T-helper 1 cell treated with Interleukin-12 subunit alpha and Interleukin-12 subunit beta and Interleukin-4 antibody, amounts not matched to agents 30 ng/mL and 1 ng/mL, for 36 hours (primary cell): Measurements from ENCODE around the gene EPHA2. TPM values are rescaled to one million over a fixed set of nuclear protein-coding genes. Genes with fewer than 3 reads are reported as not detected.
"Not testable (repeated sequence)": the region's sequence is repeated elsewhere in the genome, so short reads cannot be mapped to it uniquely, and the experiment has no call there.

Source experiments
- intact Hi-C: fragments of 100-400 bp; cut with micrococcal nuclease; formaldehyde crosslinking; loops from one replicate; pipeline ENCODE4 v1.15.1; 2024
- total RNA-seq: library from RNA; stranded (reverse); gene quantifications from 2 replicates; pipeline ENCODE4 v1.2.3, GENCODE V29; 2022

Gene EPHA2
- not detected in 2 replicates for total RNA-seq

- intact Hi-C loops = no loop called here
These were observed at the start of gene EPHA2 for GRCh38 chr1:16155537-16156410. TSS of gene EPHA2 (minus strand) at chr1:16156069. CDS start at chr1:16155932, 137 bp downstream.

DNA sequence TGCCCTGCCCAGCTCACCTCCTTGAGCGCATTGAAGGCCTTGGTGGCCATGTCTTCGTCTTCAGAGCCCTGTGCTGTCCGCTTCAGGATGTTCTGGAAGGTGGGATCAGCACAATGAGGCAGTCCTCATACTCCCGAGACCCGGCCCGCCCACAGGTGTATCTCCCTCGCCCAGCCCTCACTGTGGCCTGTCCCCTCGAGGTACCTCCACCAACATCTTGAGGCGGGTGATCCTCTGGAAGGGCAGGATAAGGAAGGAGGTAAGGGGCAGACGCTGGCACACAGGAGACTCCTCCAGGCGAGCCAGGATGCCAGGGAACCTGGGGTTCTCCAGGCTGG, 49.4 kb upstream of the EPHA2 start:
- intact Hi-C loops = loop anchor here (1.0 kb wide), 1 partner anchor 158 kb away; no protein-coding TSS in a partner anchor

DNA sequence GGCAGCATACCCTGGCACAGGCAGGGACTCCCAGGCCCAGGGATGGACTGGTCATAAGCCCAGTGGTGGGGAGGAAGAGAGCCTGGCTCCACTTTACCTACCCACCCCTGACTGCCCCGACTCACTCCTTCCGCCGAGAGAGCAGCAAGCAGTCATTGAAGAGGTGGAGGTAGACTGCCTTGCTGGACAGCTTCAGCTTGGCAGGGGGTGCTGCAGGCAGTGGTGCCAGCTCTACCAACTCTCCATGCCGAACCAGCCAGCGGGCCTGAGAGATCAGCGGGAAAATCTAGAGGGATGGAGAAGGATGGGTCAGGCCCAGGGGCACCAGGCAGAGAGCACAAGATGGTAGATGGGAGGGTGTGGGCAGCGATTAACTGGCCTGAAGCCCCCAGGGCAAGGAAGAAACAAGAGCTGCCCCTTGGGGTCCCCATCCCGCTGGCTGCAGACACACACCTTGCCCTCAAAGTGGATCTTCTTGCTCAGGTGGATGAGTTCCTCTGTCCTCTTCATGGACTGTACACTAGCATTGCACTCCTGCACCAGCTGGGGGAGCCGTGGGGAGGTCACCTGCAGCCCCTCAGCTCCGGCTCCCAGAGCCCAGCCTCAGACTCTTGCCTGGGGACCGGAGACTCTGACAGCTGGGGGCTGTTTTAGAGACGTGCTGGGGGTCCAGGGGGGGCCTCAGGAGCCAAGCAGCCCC, 48.9 kb upstream of the EPHA2 start:
- intact Hi-C loops = loop anchor here (1.0 kb wide), 1 partner anchor 159 kb away; no protein-coding TSS in a partner anchor

DNA sequence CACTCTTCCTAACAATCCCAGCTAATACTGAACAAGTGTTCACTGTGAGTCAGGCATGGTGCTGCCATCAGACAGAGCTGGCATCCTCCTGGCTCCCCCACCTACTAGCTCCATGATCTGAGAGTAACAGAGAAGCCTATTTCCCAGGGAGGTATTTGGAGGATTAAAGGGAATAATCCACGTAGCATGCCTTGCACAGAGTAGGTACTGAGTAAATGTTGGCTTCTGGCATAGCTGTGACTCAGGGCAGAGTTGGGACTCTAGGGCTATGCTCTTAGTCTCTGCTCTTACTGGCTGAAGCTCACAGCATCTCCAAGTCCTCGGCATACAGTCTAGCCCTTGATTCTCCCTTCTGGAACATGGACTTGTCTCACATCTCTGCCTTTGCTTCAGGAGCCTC, 48.3 kb upstream of the EPHA2 start:
- intact Hi-C loops = no loop called here

DNA sequence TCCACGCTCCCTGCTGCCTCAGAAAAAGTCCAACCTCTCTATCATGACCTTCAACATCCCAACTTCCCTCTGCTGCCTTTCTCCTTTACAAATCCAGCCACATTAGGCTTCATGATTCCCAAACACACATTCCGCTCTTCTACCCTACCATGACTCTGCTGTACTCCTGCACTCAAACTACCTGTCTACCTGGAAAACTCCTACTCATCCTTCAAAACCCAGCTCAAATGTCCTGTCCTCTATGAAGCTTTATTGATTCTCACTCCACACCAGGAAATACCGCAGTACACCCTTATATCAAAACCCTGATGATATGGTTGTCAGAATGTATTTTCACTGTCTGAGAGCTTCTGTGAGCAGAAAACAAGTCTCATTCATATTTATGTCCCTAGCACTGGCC, 47.7 kb upstream of the EPHA2 start:
- intact Hi-C loops = no loop called here

GRCh38 chr1:16202281-16203210, 46.7 kb upstream of the EPHA2 start:
- intact Hi-C loops = no loop called here

DNA sequence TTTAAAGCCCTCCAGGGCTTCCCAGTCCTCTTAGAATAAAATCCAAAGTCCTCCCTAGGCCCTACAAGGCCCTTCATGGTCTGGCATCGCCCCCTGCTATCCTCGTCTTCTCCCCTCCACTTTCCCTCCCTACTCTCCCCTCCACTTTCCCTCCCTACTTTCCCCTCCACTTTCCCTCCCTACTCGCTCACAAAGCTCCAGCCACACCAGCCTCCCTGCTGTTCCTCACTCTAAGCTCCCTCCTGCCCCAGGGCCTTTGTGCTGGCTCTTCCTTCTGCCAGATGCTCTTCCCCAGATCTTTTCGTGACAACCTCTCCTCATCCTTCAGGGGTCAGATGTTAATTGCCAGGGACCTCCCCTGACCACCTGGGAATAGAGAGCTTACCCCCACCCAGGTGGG, 43.8 kb upstream of the EPHA2 start:
- intact Hi-C loops = no loop called here

GRCh38 chr1:16199157-16199501, 43.3 kb upstream of the EPHA2 start:
- intact Hi-C loops = no loop called here

GRCh38 chr1:16198444-16199156, 42.7 kb upstream of the EPHA2 start:
- intact Hi-C loops = no loop called here

GRCh38 chr1:16196874-16197273, 41.0 kb upstream of the EPHA2 start:
- intact Hi-C loops = no loop called here

GRCh38 chr1:16196139-16196538, 40.3 kb upstream of the EPHA2 start:
- intact Hi-C loops = not testable (repeated sequence)

DNA sequence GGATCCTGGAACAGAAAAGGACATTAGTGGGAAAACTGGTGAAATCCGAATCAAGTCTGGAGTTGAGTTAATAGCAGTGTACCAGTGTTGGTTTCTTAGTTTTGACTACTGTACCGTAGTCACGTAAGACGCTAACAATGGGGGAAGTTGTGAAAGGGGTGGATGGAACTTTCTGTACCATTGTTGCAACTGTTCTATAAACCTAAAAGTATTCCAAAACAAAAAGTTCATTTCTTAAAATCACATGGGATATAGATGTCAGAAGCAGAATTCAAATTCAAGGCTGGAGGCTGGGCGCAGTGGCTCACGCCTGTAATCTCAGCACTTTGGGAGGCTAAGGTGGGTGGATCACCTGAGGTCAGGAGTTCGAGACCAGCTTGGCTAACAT, 39.6 kb upstream of the EPHA2 start:
- intact Hi-C loops = no loop called here

DNA sequence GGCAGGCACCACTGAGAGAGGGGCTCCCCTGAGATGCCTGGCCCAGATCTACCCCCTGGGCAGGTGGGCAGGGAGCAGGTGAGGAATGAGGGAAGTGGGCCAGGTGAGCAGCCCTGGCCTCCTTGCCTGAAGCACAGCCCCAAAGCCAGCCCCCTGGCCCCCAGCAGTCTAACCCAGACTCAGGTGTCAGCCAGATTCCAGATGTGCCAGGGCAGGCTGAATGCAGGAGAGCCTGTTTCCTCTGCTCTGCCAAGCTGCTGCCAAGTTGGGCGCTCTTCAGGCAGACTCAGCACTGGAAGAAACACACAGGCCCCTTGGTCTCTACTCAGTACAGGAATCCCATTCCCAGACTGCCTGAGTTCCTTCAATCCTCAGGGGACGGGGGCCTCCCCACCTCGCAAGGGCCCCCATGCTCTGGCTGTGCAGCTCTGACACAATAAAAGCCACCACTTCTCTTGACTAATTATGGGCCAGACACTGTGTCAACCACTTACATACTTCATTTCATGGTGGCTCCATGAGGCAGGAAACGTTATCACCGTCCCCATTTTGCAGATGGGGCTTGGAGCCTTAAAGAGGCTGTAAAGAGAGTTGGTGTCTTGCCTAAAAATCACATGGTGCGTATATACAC, 36.2 kb upstream of the EPHA2 start:
- intact Hi-C loops = no loop called here

DNA sequence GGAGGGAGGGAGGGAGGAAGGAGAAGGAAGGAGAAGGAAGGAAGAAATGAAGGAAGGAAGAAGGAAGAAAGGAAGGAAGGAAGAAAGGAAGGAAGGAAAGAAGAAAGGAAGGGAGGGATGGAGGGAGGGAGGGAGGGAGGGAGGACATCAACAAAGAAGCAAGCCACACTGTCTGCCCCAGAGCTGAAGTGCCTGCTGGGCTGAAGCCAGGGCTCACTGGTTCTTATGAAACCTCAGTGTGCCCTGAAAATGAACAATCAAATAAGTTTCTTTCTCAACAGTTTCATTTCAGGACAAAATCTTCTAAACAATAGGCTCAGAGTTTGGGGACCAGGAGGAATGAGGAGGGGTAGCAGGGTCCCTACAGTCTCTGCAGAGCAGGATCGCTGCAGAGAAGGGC, 35.4 kb upstream of the EPHA2 start:
- intact Hi-C loops = no loop called here

DNA sequence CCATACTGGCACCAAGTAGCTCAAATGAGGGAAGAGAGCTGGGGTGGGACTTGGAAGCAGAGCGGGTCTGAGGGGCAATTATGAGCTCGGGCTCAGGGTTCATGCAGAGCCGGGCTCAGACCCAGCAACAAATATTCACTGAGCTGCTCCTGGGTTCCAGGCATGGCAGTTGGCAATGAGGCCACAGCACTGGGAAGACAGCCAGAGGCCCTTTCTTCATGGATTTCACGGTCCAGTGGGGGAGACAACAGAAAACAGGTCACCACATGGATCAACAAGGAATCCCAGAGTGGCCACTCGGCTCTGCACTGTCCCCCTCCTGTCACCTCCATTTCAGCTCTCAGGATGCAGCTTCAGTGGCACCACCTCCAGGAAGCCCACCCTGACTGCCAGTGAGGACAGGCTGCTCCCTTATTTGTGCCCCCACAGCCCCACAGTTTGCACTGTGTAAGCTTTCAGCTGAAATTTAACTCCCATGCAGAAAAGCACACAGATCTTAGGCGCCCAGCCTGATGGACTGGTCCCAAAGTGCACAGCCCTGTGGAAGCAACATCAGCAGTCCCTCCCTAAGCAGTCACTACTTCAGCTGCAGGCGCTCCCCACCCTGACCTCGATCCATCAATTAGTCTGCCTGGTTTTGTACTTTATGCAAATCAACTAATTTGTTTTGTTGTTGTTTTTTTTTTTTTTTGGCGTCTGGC, 34.2 kb upstream of the EPHA2 start:
- intact Hi-C loops = no loop called here

- intact Hi-C loops = no loop called here
These were observed 33.1 kb upstream of the EPHA2 start for GRCh38 chr1:16189003-16189402.

DNA sequence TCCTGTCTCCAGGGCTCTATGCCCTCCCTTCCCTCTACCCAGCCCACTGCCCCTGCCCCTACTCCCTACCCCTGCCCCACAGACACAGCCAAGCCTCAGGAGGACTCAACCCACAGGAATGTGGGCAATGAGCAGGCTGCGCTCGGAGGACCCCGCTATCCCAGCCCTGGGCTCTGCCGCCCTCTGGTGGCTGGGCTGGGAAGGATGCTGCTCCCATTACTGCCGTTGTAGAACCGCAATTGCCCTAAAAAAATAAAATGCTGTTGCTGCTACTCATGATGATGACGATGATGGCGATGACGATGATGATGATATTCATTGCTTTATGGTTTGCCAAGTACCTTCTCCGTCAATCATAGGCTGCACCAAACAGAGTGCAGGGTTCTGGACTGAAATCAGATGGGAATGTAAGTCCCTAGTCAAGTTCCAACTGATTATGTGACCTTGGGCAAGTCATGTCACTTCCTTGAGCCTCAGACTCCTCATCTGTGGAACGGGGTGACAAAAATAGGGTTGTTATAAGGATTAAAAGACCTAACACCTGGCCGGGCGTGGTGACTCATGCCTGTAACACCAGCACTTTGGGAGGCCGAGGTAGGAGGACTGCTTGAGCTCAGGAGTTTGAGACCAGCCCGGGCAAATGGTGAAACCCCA, 32.0 kb upstream of the EPHA2 start:
- intact Hi-C loops = loop anchor here (1.0 to 2.0 kb wide), 5 partner anchors 56 to 396 kb away; no protein-coding TSS in a partner anchor

DNA sequence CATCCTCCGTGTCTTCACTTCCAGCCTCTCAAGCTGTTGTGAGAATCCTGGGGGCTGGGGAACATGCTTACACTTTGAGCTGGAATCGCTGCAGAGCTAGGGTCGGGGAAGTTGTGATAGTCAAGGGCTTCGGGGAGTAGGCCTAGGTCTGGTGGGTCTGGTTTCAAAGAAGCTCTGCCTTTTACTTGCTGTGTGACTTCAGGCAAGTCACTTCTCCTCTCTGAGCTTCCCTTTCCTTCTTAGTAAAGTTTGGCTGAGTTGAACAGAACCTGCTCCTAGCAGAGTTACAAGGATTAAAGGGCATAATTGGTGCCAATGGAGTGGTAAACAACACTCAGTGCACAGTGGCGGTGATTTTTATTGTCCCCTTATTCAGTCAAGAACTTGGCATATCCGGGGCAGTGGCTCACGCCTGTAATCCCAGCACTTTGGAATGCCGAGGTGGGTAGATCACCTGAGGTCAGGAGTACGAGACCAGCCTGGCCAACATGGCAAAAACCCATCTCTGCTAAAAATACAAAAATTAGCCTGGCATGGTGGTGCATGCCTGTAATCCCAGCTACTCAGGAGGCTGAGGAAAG, 30.9 kb upstream of the EPHA2 start:
- intact Hi-C loops = loop anchor here (1.0 to 2.0 kb wide), 5 partner anchors 58 to 394 kb away; no protein-coding TSS in a partner anchor
